GM18858 (cell line): Measurements from ENCODE around the gene MAP1LC3A.
"Not testable (repeated sequence)": the region's sequence is repeated elsewhere in the genome, so short reads cannot be mapped to it uniquely, and the experiment has no call there.

Source experiments
- ATAC-seq: cut with Tn5 transposase; IDR thresholded peaks from one replicate; pipeline ENCODE4 v1.9.1; 2021; ENCODE audit not compliant: unreplicated experiment

The MAP1LC3A gene

DNA sequence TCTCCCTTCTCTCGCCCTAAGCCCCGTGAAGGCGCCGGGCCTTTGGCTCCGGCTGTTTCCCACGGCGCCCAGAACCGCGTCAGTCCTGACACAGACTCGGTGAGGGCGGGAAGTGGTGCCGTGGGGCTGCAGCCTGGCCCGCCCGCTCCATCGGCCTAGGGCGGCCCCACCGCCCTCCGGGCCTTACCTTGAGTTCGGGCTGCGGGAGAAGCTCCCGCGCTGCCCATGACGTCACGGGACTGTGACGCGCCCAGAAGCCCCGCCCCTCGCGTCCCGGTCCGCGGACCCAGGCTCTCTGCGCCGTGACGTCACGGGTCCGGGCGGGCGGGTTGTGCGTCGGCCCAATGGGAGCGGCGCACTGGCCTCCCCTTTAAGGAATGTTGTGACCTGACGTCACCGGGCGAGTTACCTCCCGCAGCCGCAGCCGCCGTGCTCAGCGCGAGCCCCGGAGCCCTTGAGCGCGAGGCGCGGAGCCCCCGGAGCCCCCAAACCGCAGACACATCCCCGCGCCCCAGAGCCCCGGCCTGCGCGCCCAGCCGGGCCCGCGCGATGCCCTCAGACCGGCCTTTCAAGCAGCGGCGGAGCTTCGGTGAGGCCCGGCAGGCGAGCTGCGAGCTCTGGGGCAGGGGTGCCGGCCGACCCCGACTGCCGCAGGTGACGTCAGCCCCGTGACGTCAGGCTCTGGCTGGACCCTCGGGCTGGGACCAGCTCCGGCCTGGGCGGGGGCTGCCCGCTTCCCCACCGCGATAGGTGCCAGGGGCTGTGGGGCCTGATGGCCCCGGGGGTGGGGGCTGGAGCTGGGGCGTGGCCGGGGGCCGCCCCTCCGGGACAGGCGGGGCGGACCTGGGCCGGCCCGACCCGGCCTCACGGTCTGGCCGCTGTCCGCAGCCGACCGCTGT, at the start of gene MAP1LC3A:
MAP1LC3A (plus strand) TSS at position 399 of the 899 bp plus-strand sequence; CDS start at position 550, 151 bp downstream.
- ATAC-seq = no peak

DNA sequence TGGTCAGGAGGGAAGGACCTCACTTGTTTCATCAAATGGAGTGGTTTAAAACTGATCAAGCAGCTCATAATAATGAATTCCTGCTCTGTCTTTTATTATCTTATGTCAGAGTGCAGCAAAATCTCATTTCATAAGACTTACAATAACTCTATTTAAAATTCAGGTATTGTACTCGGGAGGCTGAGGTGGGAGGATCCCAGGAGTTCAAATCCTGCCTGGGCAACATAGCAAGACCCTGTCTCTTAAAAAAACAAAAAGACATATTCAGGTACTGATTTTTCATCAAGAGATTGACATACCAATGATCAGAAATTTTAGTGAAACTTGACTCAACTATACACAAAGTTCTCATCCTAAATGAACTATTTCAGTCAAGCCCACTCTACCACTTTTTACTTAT, 47.9 kb upstream of the MAP1LC3A start:
- ATAC-seq = no peak

GRCh38 chr20:34511891-34512265, 46.6 kb upstream of the MAP1LC3A start:
- ATAC-seq = no peak

DNA sequence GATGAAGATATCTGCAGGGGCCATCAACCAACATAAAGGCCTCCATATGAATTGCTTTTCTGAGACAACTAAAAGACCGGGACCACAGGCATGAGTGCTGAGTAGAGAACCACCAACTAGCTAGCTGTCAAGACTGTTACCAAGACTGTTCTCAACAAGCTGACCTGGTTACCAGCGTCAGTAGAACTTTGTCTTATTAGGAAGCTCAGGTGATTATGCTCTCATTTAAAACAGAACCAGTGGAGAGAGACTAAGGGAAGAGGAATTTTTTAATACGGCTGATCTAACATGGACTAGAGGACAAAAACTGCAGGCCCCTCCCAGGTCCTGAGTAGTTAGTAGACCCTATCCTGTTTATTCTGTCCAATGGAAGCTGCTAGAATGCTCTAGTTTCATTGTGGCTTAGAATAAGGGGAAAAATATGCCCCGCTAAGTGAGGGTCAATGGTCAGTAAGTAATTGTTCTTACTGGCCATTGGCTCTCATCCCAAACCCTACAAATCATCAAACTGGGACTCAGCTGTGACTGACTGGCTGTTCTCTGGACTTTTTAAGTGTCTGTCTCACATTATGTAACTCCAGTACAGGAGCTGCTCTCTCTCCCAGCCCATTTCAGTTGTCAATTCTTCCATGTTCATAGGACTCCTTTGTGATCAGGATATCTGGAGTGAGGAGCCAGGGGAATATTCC, 46.1 kb upstream of the MAP1LC3A start:
- ATAC-seq = no peak

DNA sequence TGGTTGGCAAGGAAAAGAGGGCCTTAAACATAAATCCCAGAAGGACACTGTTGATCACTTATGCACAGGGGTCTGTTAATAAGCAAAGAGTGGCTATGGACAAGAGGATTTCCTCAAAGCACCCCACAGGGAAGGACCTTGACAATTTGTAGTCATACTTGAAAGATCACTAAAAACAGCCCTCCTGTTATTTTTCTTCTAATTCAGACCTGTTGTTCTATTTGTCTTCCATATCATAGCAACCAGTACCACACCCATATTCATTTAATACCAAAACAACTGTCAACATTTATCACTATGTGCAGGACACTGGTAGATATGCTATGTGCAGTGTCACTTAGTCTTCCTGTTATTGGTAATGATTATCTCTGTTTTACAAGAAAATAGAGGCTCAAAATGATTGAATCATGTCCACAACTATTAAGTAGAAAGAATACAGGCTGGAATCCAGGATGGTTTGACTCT, 45.5 kb upstream of the MAP1LC3A start:
- ATAC-seq = no peak

GRCh38 chr20:34514034-34514433, 44.5 kb upstream of the MAP1LC3A start:
- not testable (repeated sequence) for ATAC-seq

DNA sequence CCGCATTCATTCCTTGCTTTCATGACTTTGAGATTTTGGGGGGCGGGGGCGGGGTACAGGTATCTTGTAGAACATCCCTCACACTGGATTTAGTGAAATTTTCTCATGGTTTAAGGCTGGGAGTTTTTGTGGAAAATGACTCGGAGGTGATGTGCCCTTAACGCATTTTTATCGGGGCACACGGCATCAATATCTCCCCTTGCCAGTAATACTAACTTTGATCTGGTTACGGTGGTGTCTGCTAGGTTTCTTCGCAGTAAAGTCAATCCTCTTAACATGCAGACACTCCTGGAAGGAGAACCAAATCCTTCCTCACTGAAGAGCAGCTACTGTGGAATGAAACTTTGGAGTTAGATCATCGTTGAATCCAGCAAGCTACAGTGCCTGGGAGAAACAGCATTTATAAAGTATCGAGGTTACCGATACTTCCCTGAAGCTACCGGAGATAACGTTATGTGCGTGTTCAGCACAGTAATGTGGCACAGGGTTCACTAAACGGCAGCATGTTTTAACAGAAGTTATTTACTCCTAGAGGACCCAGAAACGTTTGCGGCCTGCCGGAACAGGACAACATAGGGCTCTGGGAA, 43.5 kb upstream of the MAP1LC3A start:
- ATAC-seq = no peak

DNA sequence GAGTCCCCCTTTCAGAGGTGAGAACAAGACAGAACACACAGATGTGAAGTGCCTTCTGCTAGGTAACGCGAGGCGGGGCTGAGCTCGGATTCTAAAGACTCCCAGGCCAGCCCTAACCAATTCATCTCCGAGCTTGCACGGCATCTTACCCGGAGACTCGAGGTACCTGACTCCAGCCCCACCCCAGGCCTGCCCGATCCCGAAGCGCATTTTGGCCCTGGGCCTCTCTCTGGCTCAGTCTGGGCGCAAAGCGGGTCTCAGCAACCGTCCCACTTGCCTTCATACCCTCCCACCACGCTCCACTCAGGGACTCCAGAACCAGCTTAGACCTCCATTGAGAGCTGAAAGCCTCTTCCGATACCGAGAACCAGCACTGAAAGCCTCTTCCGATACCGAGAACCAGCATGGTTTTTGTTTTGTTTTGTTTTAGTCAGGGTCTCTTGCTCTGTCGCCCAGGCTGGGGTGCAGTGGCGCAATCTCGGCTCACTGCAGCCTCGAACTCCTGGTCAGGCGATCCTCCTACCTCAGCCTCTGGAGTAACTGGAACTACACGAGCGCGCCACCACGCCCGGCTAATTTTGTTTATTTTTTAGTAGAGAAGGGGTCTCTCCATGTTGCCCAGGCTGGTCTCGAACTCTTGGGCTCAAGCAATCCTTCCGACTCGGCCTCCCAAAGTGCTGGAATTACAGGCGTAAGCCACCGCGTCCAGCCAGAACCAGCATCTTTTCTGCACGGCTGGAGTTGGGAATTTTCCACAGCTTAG, 42.9 kb upstream of the MAP1LC3A start:
- peak; percentile 41 for ATAC-seq

GRCh38 chr20:34516247-34517113, 42.0 kb upstream of the MAP1LC3A start, which contains the start of gene DYNLRB1:
TSS of gene DYNLRB1 (plus strand) at chr20:34516422. CDS start at chr20:34516459, 37 bp downstream.
- peak; percentile 56 for ATAC-seq

- ATAC-seq = no peak
Measured at GRCh38 chr20:34517114-34517505, 41.4 kb upstream of the MAP1LC3A start.

DNA sequence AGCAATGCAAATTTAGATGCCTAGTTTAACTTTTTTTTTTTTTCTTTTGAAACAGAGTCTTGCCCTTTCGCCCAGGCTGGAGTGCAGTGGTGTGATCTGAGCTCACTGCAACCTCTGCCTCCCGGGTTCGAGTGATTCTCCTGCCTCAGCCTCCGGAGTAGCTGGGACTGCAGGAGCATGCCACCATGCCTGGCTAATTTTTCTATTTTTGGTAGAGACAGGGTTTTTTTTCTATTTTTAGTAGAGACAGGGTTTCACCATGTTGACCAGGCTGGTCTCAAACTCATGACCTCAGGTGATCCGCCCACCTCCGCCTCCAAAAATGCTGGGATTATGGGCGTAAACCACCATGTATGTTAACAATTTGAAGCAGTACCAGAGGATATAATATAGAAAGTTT, 39.7 kb upstream of the MAP1LC3A start:
- ATAC-seq = not testable (repeated sequence)

DNA sequence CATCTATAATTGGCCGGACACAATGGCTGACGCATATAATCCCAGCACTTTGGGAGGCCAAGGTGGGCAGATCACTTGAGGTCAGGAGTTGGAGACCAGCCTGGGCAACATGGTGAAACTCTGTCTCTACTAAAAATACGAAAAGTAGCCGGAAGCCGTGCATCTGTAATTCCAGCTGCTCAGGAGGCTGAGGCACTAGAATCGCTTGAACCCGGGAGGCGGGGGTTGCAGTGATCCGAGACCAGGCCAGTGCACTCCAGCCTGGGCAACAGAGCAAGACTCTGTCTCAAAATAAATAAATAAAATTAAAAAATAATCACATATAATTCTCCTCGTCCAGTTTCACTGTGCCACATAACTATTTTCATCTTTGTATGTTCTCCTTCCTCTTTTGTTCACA, 38.7 kb upstream of the MAP1LC3A start:
- ATAC-seq = not testable (repeated sequence)

DNA sequence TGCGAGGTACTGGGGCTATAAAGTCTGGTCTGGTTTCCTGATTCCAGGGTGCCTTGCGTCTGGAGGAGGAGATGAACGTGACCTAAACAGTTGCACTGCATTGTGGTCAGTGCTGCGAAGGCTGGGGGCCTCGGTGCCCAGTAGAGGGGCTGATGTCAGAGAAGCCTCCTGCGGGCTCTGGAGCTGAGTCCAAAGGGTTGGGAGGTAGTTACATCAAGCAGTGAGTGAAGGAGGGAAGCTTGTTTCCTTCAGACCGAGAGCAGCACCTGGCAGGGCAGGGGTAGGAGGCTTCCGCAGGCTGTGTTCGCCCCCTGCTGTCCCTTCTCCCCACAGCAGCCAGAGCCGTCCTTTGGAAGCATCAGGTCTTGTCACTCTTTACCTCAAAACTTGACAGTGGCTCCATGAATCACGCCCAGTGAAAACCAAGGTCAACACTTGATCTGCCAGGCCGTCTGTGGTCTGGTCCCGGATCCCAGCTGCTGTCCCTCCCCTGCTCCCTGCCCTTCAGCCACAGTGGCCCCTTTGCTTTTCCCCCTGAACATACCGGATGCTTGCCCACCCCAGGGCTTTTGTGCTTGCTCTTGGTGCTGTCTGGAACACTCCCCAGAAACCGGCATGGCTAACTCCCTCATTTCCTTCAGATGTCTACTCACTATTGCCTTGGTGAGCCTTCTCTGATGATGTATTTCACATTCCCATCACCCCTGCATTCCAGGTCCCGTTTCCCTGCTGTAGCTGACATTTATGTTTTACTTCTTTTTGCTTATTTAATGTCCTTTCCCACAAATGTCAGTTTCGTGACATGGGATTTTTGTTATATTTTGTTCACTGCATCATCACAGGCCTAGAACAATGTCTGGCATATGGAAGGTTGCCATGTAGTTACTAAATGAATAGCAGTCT, 35.3 kb upstream of the MAP1LC3A start:
- no peak for ATAC-seq

GRCh38 chr20:34524426-34524825, 34.1 kb upstream of the MAP1LC3A start:
- no peak for ATAC-seq

- no peak for ATAC-seq
Measured at GRCh38 chr20:34525342-34525708, 33.2 kb upstream of the MAP1LC3A start.

GRCh38 chr20:34525709-34526416, 32.7 kb upstream of the MAP1LC3A start:
- ATAC-seq = no peak

GRCh38 chr20:34526466-34526865, 32.1 kb upstream of the MAP1LC3A start:
- ATAC-seq = no peak

DNA sequence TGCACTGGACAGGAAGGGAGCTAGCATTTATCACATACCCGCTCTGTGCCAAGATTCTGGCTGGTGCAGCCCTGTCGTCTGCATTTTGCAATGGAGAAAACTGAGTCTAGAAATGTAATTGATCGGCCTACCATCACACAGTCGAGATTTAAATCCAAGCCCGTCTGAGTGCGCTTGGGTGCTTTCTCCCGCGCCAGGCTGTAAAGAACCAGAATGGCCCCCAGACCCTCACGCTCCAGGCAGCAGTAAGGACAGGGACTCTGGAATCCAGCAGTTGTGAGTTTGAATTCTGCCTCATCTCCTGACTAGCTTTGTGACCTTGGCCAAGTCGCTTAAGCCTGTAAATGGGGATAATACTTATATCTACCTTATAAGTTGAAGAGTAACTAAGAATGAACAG, 31.5 kb upstream of the MAP1LC3A start:
- ATAC-seq = no peak
